ENCODE measurements around the gene EXOSC7.

EXOSC7 gene

GRCh38 chr3:44968447-44968858, 7.6 kb upstream of the EXOSC7 start:
- Histone ChIP-seq H3K9me3 (ENCODE audit: insufficient read depth, low read length) (no peaks in the 10 kb centered on the region), H3K79me2 (ENCODE audit: insufficient read depth, low read length) (peaks cover 19% of the 10 kb centered on the region; the same call in 1 of the 2 replicates), H3K4me3 (ENCODE audit: insufficient read depth, low read length, poor library complexity, severe bottlenecking) (no peak overlapping the region), H3K4me2 (ENCODE audit: low read depth, low read length, poor library complexity, severe bottlenecking) (no peak overlapping the region), H3K9me2 (replicated peaks; ENCODE audit: insufficient read depth, low read length) (no peaks in the 10 kb centered on the region), H3K36me3 (ENCODE audit: low read length) (no peaks in the 10 kb centered on the region), H4K20me1 (ENCODE audit: low read depth, low read length) (0 out of 2 replicates have a peak, but pooled peaks cover 2% of the 10 kb centered on the region), H3K9ac (ENCODE audit: low read length) (no peak overlapping the region), H3F3A (ENCODE audit: insufficient read depth) (no peaks in the 10 kb centered on the region), H3K27ac (ENCODE audit: low read depth, low read length) (no peak overlapping the region), H3K27me3 (ENCODE audit: low read length) (no peaks in the 10 kb centered on the region), H2AFZ (ENCODE audit: low read depth, low read length, severe bottlenecking) (no peak overlapping the region)
- TF ChIP-seq CTCF (IDR thresholded peaks at IDR 0.05; ENCODE audit: insufficient read depth, low read length, poor library complexity, severe bottlenecking) (no peak), EZH2phosphoT487 (conservative IDR thresholded peaks at IDR 0.05; ENCODE audit: low read length) (no peak)

GRCh38 chr3:44969154-44969827, 6.8 kb upstream of the EXOSC7 start:
- H3K4me2 ChIP-seq (ENCODE audit: low read depth, low read length, poor library complexity, severe bottlenecking), result no peak overlapping the region
- no peak overlapping the region for H3K4me3 ChIP-seq (ENCODE audit: insufficient read depth, low read length, poor library complexity, severe bottlenecking)
- H3K9me3 ChIP-seq (ENCODE audit: insufficient read depth, low read length), result no peaks in the 10 kb centered on the region
- H2AFZ ChIP-seq (ENCODE audit: low read depth, low read length, severe bottlenecking), result no peak overlapping the region
- no peak overlapping the region for H3K27ac ChIP-seq (ENCODE audit: low read depth, low read length)
- H3K9ac ChIP-seq (ENCODE audit: low read length), result no peak overlapping the region
- H4K20me1 ChIP-seq (ENCODE audit: low read depth, low read length), result peaks cover 2% of the 10 kb centered on the region; the same call in 1 of the 2 replicates
- H3K79me2 ChIP-seq (ENCODE audit: insufficient read depth, low read length), result peaks cover 26% of the 10 kb centered on the region
- H3F3A ChIP-seq (ENCODE audit: insufficient read depth), result no peaks in the 10 kb centered on the region
- TF ChIP-seq CTCF (IDR thresholded peaks at IDR 0.05; ENCODE audit: insufficient read depth, low read length, poor library complexity, severe bottlenecking) (no peak), EZH2phosphoT487 (conservative IDR thresholded peaks at IDR 0.05; ENCODE audit: low read length) (no peak)
- H3K27me3 ChIP-seq (ENCODE audit: low read length), result no peaks in the 10 kb centered on the region
- H3K9me2 ChIP-seq (replicated peaks; ENCODE audit: insufficient read depth, low read length), result no peaks in the 10 kb centered on the region
- H3K36me3 ChIP-seq (ENCODE audit: low read length), result no peaks in the 10 kb centered on the region

GRCh38 chr3:44969828-44970179, 6.2 kb upstream of the EXOSC7 start:
- Histone ChIP-seq H3K79me2 (ENCODE audit: insufficient read depth, low read length) (peaks cover 31% of the 10 kb centered on the region), H3F3A (ENCODE audit: insufficient read depth) (no peaks in the 10 kb centered on the region)

More at GRCh38 chr3:44969828-44970179, 6.2 kb upstream of the EXOSC7 start:
- TF ChIP-seq EZH2phosphoT487 (conservative IDR thresholded peaks at IDR 0.05; ENCODE audit: low read length) (no peak), CTCF (IDR thresholded peaks at IDR 0.05; ENCODE audit: insufficient read depth, low read length, poor library complexity, severe bottlenecking) (no peak)
- H3K4me2 ChIP-seq (ENCODE audit: low read depth, low read length, poor library complexity, severe bottlenecking), result no peak overlapping the region
- H3K9me2 ChIP-seq (replicated peaks; ENCODE audit: insufficient read depth, low read length), result no peaks in the 10 kb centered on the region
- H3K27ac ChIP-seq (ENCODE audit: low read depth, low read length), result no peak overlapping the region
- peaks cover 2% of the 10 kb centered on the region; the same call in 1 of the 2 replicates for H4K20me1 ChIP-seq (ENCODE audit: low read depth, low read length)
- H3K36me3 ChIP-seq (ENCODE audit: low read length), result no peaks in the 10 kb centered on the region
- no peak overlapping the region for H3K4me3 ChIP-seq (ENCODE audit: insufficient read depth, low read length, poor library complexity, severe bottlenecking)
- H3K9ac ChIP-seq (ENCODE audit: low read length), result no peak overlapping the region
- no peaks in the 10 kb centered on the region for H3K27me3 ChIP-seq (ENCODE audit: low read length)
- no peak overlapping the region for H2AFZ ChIP-seq (ENCODE audit: low read depth, low read length, severe bottlenecking)
- no peaks in the 10 kb centered on the region for H3K9me3 ChIP-seq (ENCODE audit: insufficient read depth, low read length)

Measured in SU-DHL-6 (cell line).